ENCODE data around the gene UCN.

DNA sequence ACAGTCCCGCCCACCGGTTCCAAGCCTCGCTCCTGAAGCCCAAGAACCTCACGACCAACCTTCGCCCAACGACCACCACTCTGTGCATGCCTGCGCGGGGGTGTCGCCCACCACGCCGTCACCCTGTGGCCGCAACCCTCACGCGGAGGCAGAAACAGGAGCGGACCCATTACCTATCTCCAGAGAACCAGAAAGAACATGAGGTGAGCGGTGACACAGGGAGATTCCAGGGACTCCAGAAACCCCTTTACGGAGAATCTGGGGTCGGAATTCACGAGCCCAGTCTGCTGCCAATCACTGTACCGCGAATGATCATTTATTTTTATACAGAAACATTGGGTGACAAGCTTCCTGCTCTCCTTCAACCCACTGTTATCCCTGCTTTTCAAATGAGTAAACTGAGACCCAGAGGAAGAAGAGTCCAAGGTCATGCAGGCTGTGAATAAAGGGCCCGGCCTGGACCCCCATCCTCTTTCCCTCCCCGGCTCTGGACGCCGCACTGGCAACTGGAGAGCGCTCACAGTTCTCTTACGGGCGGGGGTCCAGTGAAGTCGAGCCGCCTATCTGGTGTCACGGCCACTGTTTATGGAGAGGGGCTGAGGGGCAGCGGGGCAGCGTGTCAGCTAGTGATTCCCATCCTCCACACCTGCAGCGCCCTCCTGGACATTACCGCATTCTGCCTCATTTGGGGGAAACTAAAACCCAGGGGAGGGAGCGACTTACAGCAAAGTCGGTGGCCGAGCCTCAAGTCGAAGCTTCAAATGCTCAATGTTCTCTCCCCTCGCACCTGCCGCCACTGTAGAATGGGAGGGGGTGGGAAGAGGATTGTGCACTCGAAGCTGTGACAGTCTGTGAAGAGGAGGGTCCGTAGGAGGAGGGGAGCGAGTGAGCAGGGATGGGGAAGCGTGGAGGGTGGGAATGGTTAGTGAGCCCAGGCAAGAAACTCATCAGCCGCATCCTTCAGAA lies 44.7 kb downstream of the UCN start:
- TF ChIP-seq, protein P1, sequence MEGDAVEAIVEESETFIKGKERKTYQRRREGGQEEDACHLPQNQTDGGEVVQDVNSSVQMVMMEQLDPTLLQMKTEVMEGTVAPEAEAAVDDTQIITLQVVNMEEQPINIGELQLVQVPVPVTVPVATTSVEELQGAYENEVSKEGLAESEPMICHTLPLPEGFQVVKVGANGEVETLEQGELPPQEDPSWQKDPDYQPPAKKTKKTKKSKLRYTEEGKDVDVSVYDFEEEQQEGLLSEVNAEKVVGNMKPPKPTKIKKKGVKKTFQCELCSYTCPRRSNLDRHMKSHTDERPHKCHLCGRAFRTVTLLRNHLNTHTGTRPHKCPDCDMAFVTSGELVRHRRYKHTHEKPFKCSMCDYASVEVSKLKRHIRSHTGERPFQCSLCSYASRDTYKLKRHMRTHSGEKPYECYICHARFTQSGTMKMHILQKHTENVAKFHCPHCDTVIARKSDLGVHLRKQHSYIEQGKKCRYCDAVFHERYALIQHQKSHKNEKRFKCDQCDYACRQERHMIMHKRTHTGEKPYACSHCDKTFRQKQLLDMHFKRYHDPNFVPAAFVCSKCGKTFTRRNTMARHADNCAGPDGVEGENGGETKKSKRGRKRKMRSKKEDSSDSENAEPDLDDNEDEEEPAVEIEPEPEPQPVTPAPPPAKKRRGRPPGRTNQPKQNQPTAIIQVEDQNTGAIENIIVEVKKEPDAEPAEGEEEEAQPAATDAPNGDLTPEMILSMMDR (IDR thresholded peaks at IDR 0.05; ENCODE audit: extremely low read depth in 1 of 2, insufficient read depth in 1 of 2, low read depth in 1 of 2, low read length in 2 of 2): no peak
- TF ChIP-seq POLR2AphosphoS5 (IDR thresholded peaks at IDR 0.05; ENCODE audit: insufficient read depth, low read depth, low read length): no peak
- peak; percentile 99 for TF ChIP-seq EZH2 (IDR thresholded peaks at IDR 0.05; ENCODE audit: borderline replicate concordance, low read depth, low read length, severe bottlenecking)

All from endothelial cell of umbilical vein (primary cell).